HepG2 (cell line): ENCODE measurements around the gene TBC1D1. TPM values are rescaled to one million over a fixed set of nuclear protein-coding genes. Genes with fewer than 3 reads are reported as not detected.

Source experiments
- ATAC-seq: fragments of 200-7000 bp; cut with Tn5 transposase; 3 replicates; pipeline ENCODE4 v1.9.1; 2020; ENCODE audit warnings: mild to moderate bottlenecking, moderate library complexity
- BruUV-seq: library from RNA; stranded (reverse); fragments of 400-500 nt; replicated peaks from 2 replicates; lab custom pipeline; 2021; lab: Mats Ljungman, UMichigan
- CTCF ChIA-PET: fragments of 300-600 bp; formaldehyde crosslinking; extraction: SDS; loops from one replicate; lab custom pipeline; 2021; ENCODE audit warnings: low total read pairs, inconsistent platforms, low intra/inter-chr PET ratio; lab: Yijun Ruan, JAX
- POLR2A ChIA-PET: fragments of 350-600 bp; sonication (Branson Sonifier 250); formaldehyde crosslinking; loops from one replicate; lab custom pipeline; 2020; ENCODE audit warnings: antibody characterized with exemption, inconsistent platforms; lab: Yijun Ruan, JAX
- DNase-seq: peaks from one replicate; pipeline ENCODE4 v3.0.0-alpha.2; 2015; ENCODE audit warnings: low spot score
- FAIRE-seq: peaks from 3 replicates; lab custom pipeline; 2011; peaks lifted over from hg19 to GRCh38; lab: Jason Lieb, UNC
- H2AFZ ChIP-seq: one replicate; pipeline ENCODE4 v1.6.1; 2011; ENCODE audit warnings: low read length, inconsistent platforms
- H3K27ac ChIP-seq: fragments of 300-600 bp; 3 replicates; pipeline ENCODE4 v1.8.0; 2011; ENCODE audit warnings: mixed run types, mild to moderate bottlenecking, mixed read lengths, low read length, inconsistent platforms; ENCODE audit not compliant: insufficient read depth; ENCODE audit errors: extremely low read length
- H3K27me3 ChIP-seq, 2 experiments: fragments of 200-600 bp in 1 of 2; 2 replicates in 1 of 2; 3 replicates in 1 of 2; pipeline versions ENCODE4 v1.6.0 to v1.8.0; 2011; ENCODE audit warnings: low read length in 2 of 2, mild to moderate bottlenecking in 2 of 2, moderate library complexity in 2 of 2, inconsistent platforms in 1 of 2; ENCODE audit not compliant: insufficient read depth in 2 of 2, control insufficient read depth in 1 of 2
- H3K36me3 ChIP-seq, 2 experiments: fragments of 200-600 bp in 1 of 2; replicated peaks in 1 of 2; 2 replicates in 1 of 2; 3 replicates in 1 of 2; pipeline versions ENCODE4 v1.5.1 to v1.8.0; 2011; ENCODE audit warnings: low read length in 2 of 2, inconsistent platforms in 1 of 2; ENCODE audit not compliant: insufficient read depth in 2 of 2, control insufficient read depth in 1 of 2
- H3K4me1 ChIP-seq: 2 replicates; pipeline ENCODE4 v1.5.1; 2012; ENCODE audit warnings: low read length, inconsistent platforms; ENCODE audit not compliant: insufficient read depth
- H3K4me2 ChIP-seq: 2 replicates; pipeline ENCODE4 v1.6.0; 2011; ENCODE audit warnings: low read depth, low read length, inconsistent platforms
- H3K4me3 ChIP-seq, 3 experiments: fragments of 200-600 bp in 1 of 3; sonication (generic), shearing (Covaris generic) in 1 of 3; replicated peaks in 1 of 3; 2 replicates each; pipeline ENCODE4 v1.5.1; 2011 to 2016; ENCODE audit warnings: low read length in 3 of 3, inconsistent platforms in 2 of 3, low read depth in 2 of 3, mild to moderate bottlenecking in 2 of 3, control low read depth in 1 of 3, mixed read lengths in 1 of 3; ENCODE audit not compliant: insufficient read depth in 1 of 3
- H3K79me2 ChIP-seq: one replicate; pipeline ENCODE4 v1.6.1; 2011; ENCODE audit warnings: low read length, inconsistent platforms; ENCODE audit not compliant: insufficient read depth
- H3K9ac ChIP-seq: 2 replicates; pipeline ENCODE4 v1.6.0; 2011; ENCODE audit warnings: mild to moderate bottlenecking, low read depth, low read length, inconsistent platforms; ENCODE audit not compliant: insufficient read depth
- H3K9me3 ChIP-seq: 2 replicates; pipeline ENCODE4 v1.5.1; 2012; ENCODE audit warnings: mild to moderate bottlenecking, low read length
- H4K20me1 ChIP-seq: 2 replicates; pipeline ENCODE4 v1.6.0; 2011; ENCODE audit warnings: inconsistent platforms, mild to moderate bottlenecking, low read length, moderate library complexity; ENCODE audit not compliant: insufficient read depth
- RBFOX2 ChIP-seq: fragments of 200-400 bp; formaldehyde crosslinking; IDR thresholded peaks from 2 replicates; pipeline ENCODE4 v1.6.1; 2017; ENCODE audit warnings: low read depth, mild to moderate bottlenecking, low read length
- ZHX1 ChIP-seq: sonication (generic); formaldehyde crosslinking; IDR thresholded peaks from 2 replicates; pipeline ENCODE4 v1.8.1; 2022; ENCODE audit warnings: low read depth, mild to moderate bottlenecking, missing genetic modification reagents
- WGBS: methylation state at CpG from one replicate; pipeline ENCODE4 v1.1.6; 2017; ENCODE audit warnings: low lambda C conversion rate; 5-methylcytosine and 5-hydroxymethylcytosine counted together
- in situ Hi-C: cut with HindIII; loops from 2 replicates; pipeline ENCODE4 v1.10.0; 2017; ENCODE audit warnings: low pct_unique_long_range_greater_than_20kb; ENCODE audit not compliant: extremely low pct_ligation_motif_present
- intact Hi-C: fragments of 100-400 bp; cut with micrococcal nuclease; formaldehyde crosslinking; loops from one replicate; pipeline ENCODE4 v1.10.0; 2022; ENCODE audit not compliant: unreplicated experiment
- polyA plus RNA-seq, 8 experiments: library from polyadenylated mRNA; depleted of rRNA in 3 of 8; stranded (reverse) in 7 of 8; unstranded in 1 of 8; fragments of >200 nt; fragmentation: Illumina TruSeq in 4 of 8; extraction: Trizol in 4 of 8; gene quantifications; 2 replicates each; pipeline versions ENCODE4 v1.2.1 to v1.2.3, GENCODE V29; 2011 to 2016; ENCODE audit warnings: low read depth in 4 of 8, missing spikeins in 1 of 8, mixed read lengths in 1 of 8; ENCODE audit not compliant: insufficient read depth in 1 of 8
- total RNA-seq, 5 experiments: library from RNA; depleted of rRNA; stranded (reverse); fragments of >200 nt; fragmentation: Illumina TruSeq; extraction: Trizol; gene quantifications; 2 replicates each; pipeline ENCODE4 v1.2.3, GENCODE V29; 2016; ENCODE audit warnings: low read depth in 1 of 5

Gene TBC1D1
- total and polyA plus RNA-seq, 2 of the 13 experiments (the other 11 are each of a cell fraction or from before 2014, with no cell fraction given), result 37.3 to 62.8 TPM

GRCh38 chr4:38076153-38076669 lies 185.3 kb downstream of the TBC1D1 start:
- no peaks in the 10 kb centered on the region for H3K27me3 ChIP-seq
- intact Hi-C loops, result loop anchor here (5.0 kb wide), 2 partner anchors 36 to 591 kb away; no protein-coding TSS in a partner anchor
- peak overlapping the region; percentile 97 for H3K27ac ChIP-seq
- no peaks in the 10 kb centered on the region for H4K20me1 ChIP-seq
- CTCF ChIA-PET, result no interaction called here
- POLR2A ChIA-PET, result interaction anchor here (0.7 to 4.2 kb wide), 3 partner anchors 57 to 86 kb away, joined by 3 to 84 read pairs (median 5); no protein-coding TSS in a partner anchor
- 0 out of 5 replicates have a peak, but pooled peaks cover 0 to 1% of the 10 kb centered on the region in 2 experiments for H3K36me3 ChIP-seq
- H2AFZ ChIP-seq, result no peak overlapping the region
- in situ Hi-C loops, result loop anchor here (5.0 kb wide), 3 partner anchors 56 to 596 kb away; no protein-coding TSS in a partner anchor
- H3K4me2 ChIP-seq, result no peak overlapping the region
- TSS peak; percentile 51 for BruUV-seq
- FAIRE-seq (no peak), DNase-seq (no peak), ATAC-seq (no peak)
- WGBS, result 84% methylated on average over 6 of the region's 6 CpGs
- no peaks in the 10 kb centered on the region for H3K79me2 ChIP-seq
- H3K9me3 ChIP-seq, result no peaks in the 10 kb centered on the region
- 0 out of 2 replicates have a peak overlapping the region, but pooled peaks have one; percentile 26 for H3K9ac ChIP-seq
- TF ChIP-seq ZHX1 (CRISPR knock-in tag), result no peak
- TF ChIP-seq RBFOX2, result peak; percentile 49; the same call in 1 of the 2 replicates
- H3K4me1 ChIP-seq, result peaks cover 100% of the 10 kb centered on the region
- no peak overlapping the region for H3K4me3 ChIP-seq
